IPS-15b (cell line): ENCODE measurements around the gene ADGRB3.

Experiments used
- H3K27me3 ChIP-seq: one replicate; pipeline ENCODE4 v1.6.1; 2013; ENCODE audit warnings: low read length; ENCODE audit not compliant: control insufficient read depth, insufficient read depth
- H3K36me3 ChIP-seq: one replicate; pipeline ENCODE4 v1.6.1; 2013; ENCODE audit warnings: low read length; ENCODE audit not compliant: control insufficient read depth, insufficient read depth
- H3K4me1 ChIP-seq: one replicate; pipeline ENCODE4 v1.6.1; 2013; ENCODE audit warnings: mild to moderate bottlenecking, low read length; ENCODE audit not compliant: control insufficient read depth, insufficient read depth
- H3K4me3 ChIP-seq: one replicate; pipeline ENCODE4 v1.5.1; 2013; ENCODE audit warnings: low read depth, low read length
- H3K9ac ChIP-seq: one replicate; pipeline ENCODE4 v1.6.1; 2013; ENCODE audit warnings: low read depth, mild to moderate bottlenecking, low read length
- H3K9me3 ChIP-seq: one replicate; pipeline ENCODE4 v1.6.1; 2013; ENCODE audit warnings: mild to moderate bottlenecking, low read length; ENCODE audit not compliant: control insufficient read depth, insufficient read depth

The ADGRB3 gene

DNA sequence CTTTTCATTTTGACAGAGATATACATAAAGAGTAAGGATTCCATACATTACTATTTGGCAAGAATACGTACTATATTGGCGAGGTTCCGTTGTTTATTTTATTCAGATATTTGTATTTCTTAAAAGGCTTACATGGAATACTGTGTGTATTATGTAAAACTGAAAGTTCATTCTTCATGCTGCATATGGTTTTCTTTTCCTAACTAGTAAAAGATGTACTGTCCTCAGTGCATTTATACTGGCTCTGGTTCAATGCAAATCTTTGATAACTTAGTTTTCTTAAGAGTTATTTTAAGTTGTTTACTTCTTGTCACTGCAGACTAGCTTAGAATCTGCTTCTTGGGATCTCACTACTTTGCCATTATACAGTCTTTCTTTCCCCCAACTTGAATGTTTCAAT is 42.0 kb downstream of the ADGRB3 start:
- Histone ChIP-seq H3K4me1 (no peaks in the 10 kb centered on the region), H3K9ac (no peak overlapping the region), H3K9me3 (no peaks in the 10 kb centered on the region), H3K36me3 (no peaks in the 10 kb centered on the region), H3K4me3 (no peak overlapping the region), H3K27me3 (no peaks in the 10 kb centered on the region)

DNA sequence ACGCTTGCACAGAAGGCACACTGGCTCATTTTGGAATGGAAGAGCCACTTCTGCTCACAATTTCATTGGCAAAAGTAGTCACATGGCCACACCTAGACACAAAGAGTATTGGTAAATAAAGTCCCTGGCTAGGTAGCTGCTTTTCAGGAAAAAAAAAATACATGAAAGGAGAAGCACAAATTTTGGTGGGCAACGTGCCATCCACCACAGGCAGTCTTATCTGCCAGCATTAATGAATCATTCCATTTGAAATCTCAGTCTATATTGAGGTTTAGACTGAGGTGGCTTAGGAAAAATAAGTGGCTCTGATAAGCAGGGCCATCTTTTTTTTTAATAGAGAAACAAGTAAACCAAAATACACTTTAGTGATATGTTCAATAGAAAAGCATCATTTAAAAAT is 44.3 kb downstream of the ADGRB3 start:
- H3K9me3 ChIP-seq = no peaks in the 10 kb centered on the region
- H3K27me3 ChIP-seq = no peaks in the 10 kb centered on the region
- H3K9ac ChIP-seq = no peak overlapping the region
- H3K4me3 ChIP-seq = no peak overlapping the region
- no peaks in the 10 kb centered on the region for H3K4me1 ChIP-seq
- H3K36me3 ChIP-seq = no peaks in the 10 kb centered on the region

DNA sequence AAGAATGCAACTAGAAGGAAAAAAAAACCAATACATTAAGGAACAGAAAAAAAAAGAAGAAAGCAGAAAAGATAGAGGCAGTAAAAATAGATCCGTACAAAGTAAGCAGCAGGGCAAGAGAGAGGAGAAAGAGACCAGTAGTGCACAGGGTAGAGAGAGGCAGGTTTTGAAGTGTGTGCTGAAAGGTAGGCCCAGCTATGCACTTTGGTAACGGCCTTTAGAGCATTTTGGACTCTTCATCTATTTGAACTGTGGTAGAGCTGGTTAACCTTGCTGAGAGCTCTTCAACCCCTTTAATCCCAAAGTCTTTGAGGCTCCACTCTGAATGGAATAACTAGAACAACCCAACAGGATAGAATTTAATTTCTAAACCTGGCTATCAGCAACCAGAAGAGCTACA is 45.2 kb downstream of the ADGRB3 start:
- Histone ChIP-seq H3K36me3 (no peaks in the 10 kb centered on the region), H3K9ac (no peak overlapping the region), H3K4me1 (no peaks in the 10 kb centered on the region), H3K4me3 (no peak overlapping the region), H3K9me3 (no peaks in the 10 kb centered on the region), H3K27me3 (no peaks in the 10 kb centered on the region)

DNA sequence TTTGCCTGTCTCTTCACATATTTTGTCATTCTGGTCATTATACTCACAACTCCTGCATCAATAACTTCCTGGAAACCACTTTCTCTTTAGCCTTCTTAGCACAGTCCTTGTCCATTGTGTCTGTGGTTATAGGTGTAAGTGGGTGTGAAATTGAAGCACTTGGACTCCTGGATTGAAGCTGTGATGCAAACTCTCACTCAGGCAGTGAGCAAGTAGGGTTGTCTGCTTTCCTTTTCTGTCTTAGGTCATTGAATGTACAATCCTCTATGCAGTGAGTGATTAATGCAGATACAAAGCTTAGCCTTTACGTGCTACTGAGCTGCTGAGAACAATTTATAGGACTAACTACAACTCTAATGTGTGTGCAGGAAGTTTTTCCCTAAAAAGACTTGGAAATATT is 54.8 kb downstream of the ADGRB3 start:
- Histone ChIP-seq H3K9me3 (no peaks in the 10 kb centered on the region), H3K27me3 (no peaks in the 10 kb centered on the region), H3K9ac (no peak overlapping the region), H3K4me1 (no peaks in the 10 kb centered on the region), H3K4me3 (no peak overlapping the region), H3K36me3 (no peaks in the 10 kb centered on the region)

DNA sequence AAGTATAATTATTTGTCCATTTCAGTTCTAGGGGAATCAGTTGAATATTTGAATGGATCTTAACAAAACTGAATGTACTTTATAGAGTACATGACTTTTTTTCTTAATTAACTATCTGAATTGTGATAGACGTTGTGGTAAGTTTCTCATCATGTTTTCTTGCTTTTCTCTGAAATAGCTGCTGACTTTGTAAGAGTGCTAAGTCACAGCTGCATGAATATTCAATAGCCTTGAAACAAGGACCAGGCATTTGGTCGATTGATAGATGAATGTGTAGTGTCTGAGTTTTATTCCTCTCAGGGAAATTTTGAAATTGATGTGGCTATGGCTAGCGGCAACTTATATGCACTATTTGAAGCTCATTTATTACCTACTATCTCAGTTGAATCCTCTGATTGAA is 56.0 kb downstream of the ADGRB3 start:
- Histone ChIP-seq H3K27me3 (no peaks in the 10 kb centered on the region), H3K9me3 (no peaks in the 10 kb centered on the region), H3K4me1 (no peaks in the 10 kb centered on the region), H3K4me3 (no peak overlapping the region), H3K36me3 (no peaks in the 10 kb centered on the region), H3K9ac (no peak overlapping the region)

DNA sequence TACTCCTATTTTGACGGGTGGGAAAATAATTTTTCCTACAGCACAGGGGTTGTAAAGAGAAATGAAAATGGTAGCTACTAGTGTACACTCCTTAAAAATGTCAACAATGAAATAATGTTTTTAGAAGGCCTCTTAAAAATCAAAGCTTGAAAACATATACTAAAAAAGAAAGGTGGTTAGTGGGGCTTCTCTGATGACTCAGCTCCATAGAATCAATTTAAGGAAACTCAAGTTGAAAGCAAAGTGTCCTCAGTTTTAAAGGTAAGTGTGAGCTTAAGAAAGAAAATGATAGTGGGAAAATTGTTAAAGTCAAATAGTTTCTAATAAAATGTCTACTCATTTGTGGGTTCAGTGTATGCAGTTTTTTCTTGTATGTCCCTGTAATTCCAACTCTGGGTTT is 58.2 kb downstream of the ADGRB3 start:
- H3K4me1 ChIP-seq = no peaks in the 10 kb centered on the region
- no peak overlapping the region for H3K4me3 ChIP-seq
- no peaks in the 10 kb centered on the region for H3K36me3 ChIP-seq
- H3K9ac ChIP-seq = no peak overlapping the region
- no peaks in the 10 kb centered on the region for H3K9me3 ChIP-seq
- H3K27me3 ChIP-seq = no peaks in the 10 kb centered on the region

DNA sequence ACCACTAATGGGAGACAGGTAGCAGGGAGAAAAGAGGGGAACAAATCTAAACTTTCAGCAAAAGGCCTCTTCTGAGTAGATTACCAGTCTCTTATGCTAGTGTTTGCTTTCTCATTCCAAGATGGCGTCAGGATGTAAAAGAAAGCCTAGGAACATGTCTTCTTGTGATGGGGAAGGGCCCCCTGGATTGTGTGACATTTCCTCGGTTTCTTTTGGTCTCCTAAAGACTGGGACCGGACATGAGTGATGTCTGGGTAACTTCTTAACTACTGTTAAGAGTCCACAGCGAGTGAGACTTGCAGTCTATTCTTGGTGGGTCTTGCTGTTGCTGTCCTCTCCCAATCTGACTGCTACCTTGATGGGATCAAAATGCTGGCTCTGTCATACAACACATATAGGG is 60.3 kb downstream of the ADGRB3 start:
- H3K9ac ChIP-seq = no peak overlapping the region
- H3K36me3 ChIP-seq = no peaks in the 10 kb centered on the region
- no peak overlapping the region for H3K4me3 ChIP-seq

DNA sequence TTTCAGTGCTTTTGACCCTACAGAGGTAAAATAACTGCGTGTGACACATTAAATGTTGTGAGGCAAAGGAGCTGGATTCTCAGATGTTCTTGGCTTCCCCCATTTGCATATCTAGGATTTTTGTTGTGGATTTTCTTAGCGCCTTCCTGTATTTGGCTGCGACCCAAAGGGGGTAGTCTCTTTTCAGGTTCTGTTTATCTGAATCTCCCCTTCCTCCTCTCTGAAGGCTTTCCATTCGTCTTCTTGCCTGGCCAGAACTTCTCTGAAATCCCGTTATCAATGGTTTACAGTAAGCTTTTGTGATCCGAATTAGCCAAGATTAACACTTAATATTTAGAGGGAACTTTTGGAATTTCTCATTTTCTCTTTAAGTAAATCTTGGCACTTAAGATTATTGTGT is 60.8 kb downstream of the ADGRB3 start:
- H3K9ac ChIP-seq = no peak overlapping the region
- no peaks in the 10 kb centered on the region for H3K27me3 ChIP-seq
- H3K36me3 ChIP-seq = no peaks in the 10 kb centered on the region
- H3K4me3 ChIP-seq = no peak overlapping the region
- no peaks in the 10 kb centered on the region for H3K9me3 ChIP-seq
- H3K4me1 ChIP-seq = no peaks in the 10 kb centered on the region

More for the DNA sequence above, 60.3 kb downstream of the ADGRB3 start:
- Histone ChIP-seq H3K4me1 (no peaks in the 10 kb centered on the region), H3K9me3 (no peaks in the 10 kb centered on the region), H3K27me3 (no peaks in the 10 kb centered on the region)

DNA sequence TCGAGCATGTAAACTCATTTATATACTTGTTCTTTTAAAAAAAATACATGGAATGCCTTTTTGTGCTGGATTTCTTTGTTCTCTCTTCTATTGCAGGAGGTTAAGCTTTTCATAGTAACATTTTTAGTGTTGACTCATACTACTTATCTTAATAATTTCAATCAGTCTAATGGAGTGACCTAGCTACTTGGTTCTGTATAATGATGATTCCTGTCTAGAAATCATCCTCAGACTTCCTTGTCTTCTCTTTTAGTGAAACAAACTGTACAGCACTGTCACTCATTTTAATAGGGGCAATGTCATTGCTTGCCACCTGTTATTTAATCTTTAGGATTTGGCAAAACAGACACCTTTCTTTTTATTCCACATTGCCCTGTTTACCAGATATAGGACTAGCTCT is 62.3 kb downstream of the ADGRB3 start:
- Histone ChIP-seq H3K36me3 (no peaks in the 10 kb centered on the region), H3K9ac (no peak overlapping the region), H3K27me3 (no peaks in the 10 kb centered on the region), H3K4me1 (no peaks in the 10 kb centered on the region), H3K4me3 (no peak overlapping the region), H3K9me3 (no peaks in the 10 kb centered on the region)

DNA sequence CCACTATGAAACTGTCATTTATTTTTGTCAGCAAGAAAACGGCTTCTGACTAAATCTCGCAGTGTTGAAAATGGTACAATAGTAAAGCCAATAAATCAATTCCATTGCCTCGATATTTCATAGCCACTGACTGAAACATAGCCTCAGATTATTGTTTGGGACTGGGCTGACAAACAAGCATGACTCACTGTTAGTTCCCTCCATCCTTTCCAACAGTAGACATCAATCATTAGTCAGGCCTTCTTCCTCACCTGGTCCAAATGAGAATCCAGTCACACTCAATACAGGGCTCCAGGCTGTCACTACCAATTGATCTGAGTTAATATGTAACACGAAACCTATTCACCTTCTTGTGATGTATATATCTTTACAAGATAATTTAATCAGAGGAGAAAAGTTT is 66.1 kb downstream of the ADGRB3 start:
- no peaks in the 10 kb centered on the region for H3K36me3 ChIP-seq
- no peaks in the 10 kb centered on the region for H3K27me3 ChIP-seq
- no peak overlapping the region for H3K4me3 ChIP-seq
- H3K4me1 ChIP-seq = peaks cover 4% of the 10 kb centered on the region
- no peaks in the 10 kb centered on the region for H3K9me3 ChIP-seq
- H3K9ac ChIP-seq = no peak overlapping the region

DNA sequence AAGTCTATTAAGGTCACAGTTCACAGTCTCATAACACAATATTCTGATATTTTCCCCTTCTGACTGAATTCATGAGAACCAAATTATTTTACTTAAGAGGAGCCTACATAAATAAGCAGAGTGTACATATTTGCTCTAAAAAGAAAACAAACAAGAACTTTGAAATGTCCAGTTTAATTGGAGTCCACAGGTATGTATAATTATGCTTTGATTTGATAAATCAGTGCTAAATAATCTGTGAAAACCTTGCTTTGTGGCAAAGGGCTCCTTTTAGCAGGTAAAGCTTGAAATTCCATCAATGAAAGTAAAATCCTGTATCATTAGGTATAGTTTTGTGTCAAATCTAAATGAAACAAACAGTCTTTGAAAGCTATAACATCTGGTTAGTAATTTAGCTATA is 69.4 kb downstream of the ADGRB3 start:
- no peaks in the 10 kb centered on the region for H3K9me3 ChIP-seq
- peaks cover 6% of the 10 kb centered on the region for H3K4me1 ChIP-seq
- H3K9ac ChIP-seq = no peak overlapping the region
- no peaks in the 10 kb centered on the region for H3K36me3 ChIP-seq
- no peaks in the 10 kb centered on the region for H3K27me3 ChIP-seq
- no peak overlapping the region for H3K4me3 ChIP-seq

DNA sequence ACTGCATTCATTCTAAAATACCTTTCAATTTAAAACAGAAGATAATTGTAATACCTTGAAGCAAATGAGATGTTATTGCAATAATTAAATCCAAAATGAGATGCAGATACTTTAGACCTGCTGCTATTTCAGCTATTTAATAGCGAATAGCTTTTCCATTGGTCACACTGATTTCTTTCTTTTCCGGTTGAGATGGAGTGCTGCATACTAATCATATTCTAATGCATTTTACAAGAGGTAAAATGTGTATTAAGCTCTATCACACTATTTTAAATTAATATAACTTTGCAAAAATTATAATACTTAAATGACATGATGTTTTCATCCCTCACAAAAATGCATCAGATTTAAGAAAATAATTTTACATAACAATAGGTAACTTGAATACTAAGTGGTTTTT is 74.0 kb downstream of the ADGRB3 start:
- H3K4me3 ChIP-seq = no peak overlapping the region
- no peaks in the 10 kb centered on the region for H3K36me3 ChIP-seq
- no peaks in the 10 kb centered on the region for H3K9me3 ChIP-seq
- H3K9ac ChIP-seq = no peak overlapping the region
- peaks cover 9% of the 10 kb centered on the region for H3K4me1 ChIP-seq
- no peaks in the 10 kb centered on the region for H3K27me3 ChIP-seq

DNA sequence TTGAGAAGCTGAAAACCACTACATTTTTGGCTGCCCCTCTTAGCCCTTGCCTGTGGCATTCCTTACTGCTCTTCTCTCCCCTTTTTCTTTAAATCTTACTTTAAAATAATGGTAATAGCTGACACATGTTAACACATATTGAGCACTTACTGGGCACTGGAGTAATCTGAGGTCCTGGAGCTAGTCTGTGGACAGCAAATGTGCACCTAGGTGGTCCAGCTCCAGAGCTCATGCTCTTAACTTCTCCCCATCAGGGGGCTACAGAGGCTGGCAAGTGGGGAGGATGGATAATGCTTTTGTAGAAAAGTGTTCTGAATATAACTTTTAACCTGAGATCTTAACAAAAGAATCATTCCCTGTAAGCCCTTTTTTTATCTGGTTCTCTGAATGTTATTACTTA is 74.8 kb downstream of the ADGRB3 start:
- H3K9ac ChIP-seq = no peak overlapping the region
- no peaks in the 10 kb centered on the region for H3K36me3 ChIP-seq
- H3K27me3 ChIP-seq = no peaks in the 10 kb centered on the region
- H3K4me3 ChIP-seq = no peak overlapping the region
- H3K4me1 ChIP-seq = peaks cover 8% of the 10 kb centered on the region
- H3K9me3 ChIP-seq = no peaks in the 10 kb centered on the region
